NCI-H69 (cell line): ENCODE results near the gene TMEM33.

ENCODE experiments used
- DNase-seq: peaks from one replicate; lab custom pipeline; 2025; lab: John Stamatoyannopoulos, UW

TMEM33 gene

GRCh38 chr4:41998019-41998418, 62.8 kb downstream of the TMEM33 start:
- no peak for DNase-seq

GRCh38 chr4:41999321-41999720, 64.1 kb downstream of the TMEM33 start:
- no peak for DNase-seq

- no peak for DNase-seq
Measured at GRCh38 chr4:42008011-42008786, 73.0 kb downstream of the TMEM33 start.
